Activated T-helper 1 cell treated with Interleukin-2 at 50 U/mL for 16 hours (primary cell): ENCODE results near the gene GYPA.
"Not testable (repeated sequence)": the region's sequence is repeated elsewhere in the genome, so short reads cannot be mapped to it uniquely, and the experiment has no call there.

ENCODE experiments used
- DNase-seq: peaks from one replicate; pipeline ENCODE4 v3.0.0-alpha.2; 2020; ENCODE audit warnings: low read depth

Gene GYPA

GRCh38 chr4:144128709-144129320 is 11.7 kb downstream of the GYPA start:
- not testable (repeated sequence) for DNase-seq

GRCh38 chr4:144125109-144125508 is 15.4 kb downstream of the GYPA start:
- not testable (repeated sequence) for DNase-seq

- DNase-seq: not testable (repeated sequence)
These were observed 16.4 kb downstream of the GYPA start for GRCh38 chr4:144123982-144124635.

- not testable (repeated sequence) for DNase-seq
These were observed 17.2 kb downstream of the GYPA start for GRCh38 chr4:144123269-144123668.

GRCh38 chr4:144119752-144120151 is 20.8 kb downstream of the GYPA start:
- not testable (repeated sequence) for DNase-seq

- DNase-seq: no peak
These were observed 25.0 kb downstream of the GYPA start for GRCh38 chr4:144115519-144115918.

GRCh38 chr4:144113546-144113945 is 27.0 kb downstream of the GYPA start:
- no peak for DNase-seq

- no peak for DNase-seq
These were observed 35.9 kb downstream of the GYPA start for GRCh38 chr4:144104509-144105130.

- not testable (repeated sequence) for DNase-seq
These were observed 42.7 kb downstream of the GYPA start for GRCh38 chr4:144097776-144098175.

GRCh38 chr4:144093995-144094394 is 46.5 kb downstream of the GYPA start:
- DNase-seq: not testable (repeated sequence)

GRCh38 chr4:144091181-144091580 is 49.3 kb downstream of the GYPA start:
- DNase-seq: not testable (repeated sequence)

- no peak for DNase-seq
These were observed 49.8 kb downstream of the GYPA start for GRCh38 chr4:144090744-144091143.

GRCh38 chr4:144082053-144082452 is 58.5 kb downstream of the GYPA start:
- not testable (repeated sequence) for DNase-seq

- DNase-seq: not testable (repeated sequence)
These were observed 60.4 kb downstream of the GYPA start for GRCh38 chr4:144080135-144080534.

- DNase-seq: not testable (repeated sequence)
These were observed 61.8 kb downstream of the GYPA start for GRCh38 chr4:144078746-144079145.

GRCh38 chr4:144061556-144061955 is 79.0 kb downstream of the GYPA start:
- not testable (repeated sequence) for DNase-seq

GRCh38 chr4:144060234-144060859 is 80.2 kb downstream of the GYPA start:
- DNase-seq: not testable (repeated sequence)
